WTC11 (cell line): ENCODE measurements around the gene RASGRF2.

Experiments
- CTCF ChIP-seq: fragments of 200-600 bp; IDR thresholded peaks from 2 replicates; pipeline ENCODE4 v1.8.0; 2022; ENCODE audit warnings: antibody characterized with exemption
- E2F1 ChIP-seq: sonication (generic); formaldehyde crosslinking; IDR thresholded peaks from 2 replicates; pipeline ENCODE4 v1.8.0; 2022; ENCODE audit warnings: mild to moderate bottlenecking, missing genetic modification reagents
- FOXP4 ChIP-seq: sonication (generic); formaldehyde crosslinking; IDR thresholded peaks from 2 replicates; pipeline ENCODE4 v1.8.0; 2022; ENCODE audit warnings: mild to moderate bottlenecking, missing genetic modification reagents
- ZNF138 ChIP-seq: sonication (generic); formaldehyde crosslinking; conservative IDR thresholded peaks from 2 replicates; pipeline ENCODE4 v1.8.1; 2022; ENCODE audit warnings: mild to moderate bottlenecking, moderate library complexity, missing genetic modification reagents
- ZNF263 ChIP-seq: sonication (generic); formaldehyde crosslinking; IDR thresholded peaks from 2 replicates; pipeline ENCODE4 v1.8.1; 2022; ENCODE audit warnings: low read depth, mild to moderate bottlenecking, moderate library complexity, missing genetic modification reagents

- no peak for TF ChIP-seq CTCF
- no peak for TF ChIP-seq ZNF263
- TF ChIP-seq ZNF138 (CRISPR knock-in tag) = no peak
- TF ChIP-seq FOXP4 (CRISPR knock-in tag) = no peak
- TF ChIP-seq E2F1 (CRISPR knock-in tag) = no peak
These were observed 242.5 kb downstream of the RASGRF2 start for GRCh38 chr5:81202655-81203054.
